ENCODE data around the gene DDX21. TPM values are rescaled to one million over a fixed set of nuclear protein-coding genes. Genes with fewer than 3 reads are reported as not detected.
A peak's percentile ranks its signal among the peaks of the same experiment; 100 is the strongest.

The DDX21 gene
- total and polyA plus RNA-seq, 2 of the 13 experiments (the other 11 are each of a cell fraction or from before 2014, with no cell fraction given): 52.5 to 147 TPM

DNA sequence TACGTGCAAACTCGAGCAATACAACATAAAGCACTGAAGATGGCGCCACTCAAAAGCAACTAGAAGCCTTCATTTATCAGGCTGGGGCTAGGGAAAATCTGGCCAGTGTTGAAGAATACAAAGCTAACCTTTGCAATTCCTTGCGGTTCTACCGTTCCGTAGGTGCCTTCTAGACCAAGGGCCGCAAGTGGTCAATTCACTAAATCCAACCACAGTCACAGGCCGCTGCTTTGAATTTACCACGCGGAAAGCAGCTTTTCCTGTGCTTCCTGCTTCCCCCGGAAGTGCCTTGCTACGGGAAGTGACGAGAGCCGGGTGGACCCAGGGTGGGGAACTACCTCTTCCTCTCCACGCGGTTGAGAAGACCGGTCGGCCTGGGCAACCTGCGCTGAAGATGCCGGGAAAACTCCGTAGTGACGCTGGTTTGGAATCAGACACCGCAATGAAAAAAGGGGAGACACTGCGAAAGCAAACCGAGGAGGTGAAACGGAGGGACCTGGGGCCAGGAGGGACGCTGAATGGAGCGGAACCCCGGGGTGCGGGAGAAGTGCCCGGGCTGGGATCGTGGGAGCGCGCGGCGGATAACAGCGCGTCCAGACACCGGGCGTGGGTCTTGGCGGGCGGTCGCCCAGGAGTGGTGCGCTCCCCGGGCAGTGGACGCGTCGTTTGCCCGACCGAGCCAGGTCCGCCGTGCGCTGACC lies at the start of gene DDX21 (continued):
- TF ChIP-seq, protein P1, sequence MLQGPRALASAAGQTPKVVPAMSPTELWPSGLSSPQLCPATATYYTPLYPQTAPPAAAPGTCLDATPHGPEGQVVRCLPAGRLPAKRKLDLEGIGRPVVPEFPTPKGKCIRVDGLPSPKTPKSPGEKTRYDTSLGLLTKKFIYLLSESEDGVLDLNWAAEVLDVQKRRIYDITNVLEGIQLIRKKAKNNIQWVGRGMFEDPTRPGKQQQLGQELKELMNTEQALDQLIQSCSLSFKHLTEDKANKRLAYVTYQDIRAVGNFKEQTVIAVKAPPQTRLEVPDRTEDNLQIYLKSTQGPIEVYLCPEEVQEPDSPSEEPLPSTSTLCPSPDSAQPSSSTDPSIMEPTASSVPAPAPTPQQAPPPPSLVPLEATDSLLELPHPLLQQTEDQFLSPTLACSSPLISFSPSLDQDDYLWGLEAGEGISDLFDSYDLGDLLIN (CRISPR knock-in tag; IDR thresholded peaks at IDR 0.05; ENCODE audit: borderline replicate concordance): no peak
- peak; percentile 71 for TF ChIP-seq RBM39 (IDR thresholded peaks at IDR 0.05; ENCODE audit: low read depth, low read length, poor library complexity, severe bottlenecking)
- TF ChIP-seq, protein P2, sequence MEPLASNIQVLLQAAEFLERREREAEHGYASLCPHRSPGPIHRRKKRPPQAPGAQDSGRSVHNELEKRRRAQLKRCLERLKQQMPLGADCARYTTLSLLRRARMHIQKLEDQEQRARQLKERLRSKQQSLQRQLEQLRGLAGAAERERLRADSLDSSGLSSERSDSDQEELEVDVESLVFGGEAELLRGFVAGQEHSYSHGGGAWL (CRISPR knock-in tag; IDR thresholded peaks at IDR 0.05): peak; percentile 65; the same call in 1 of the 2 replicates
- peak; percentile 90 for TF ChIP-seq ZNF776 (CRISPR knock-in tag; IDR thresholded peaks at IDR 0.05)
- TF ChIP-seq, protein P3, sequence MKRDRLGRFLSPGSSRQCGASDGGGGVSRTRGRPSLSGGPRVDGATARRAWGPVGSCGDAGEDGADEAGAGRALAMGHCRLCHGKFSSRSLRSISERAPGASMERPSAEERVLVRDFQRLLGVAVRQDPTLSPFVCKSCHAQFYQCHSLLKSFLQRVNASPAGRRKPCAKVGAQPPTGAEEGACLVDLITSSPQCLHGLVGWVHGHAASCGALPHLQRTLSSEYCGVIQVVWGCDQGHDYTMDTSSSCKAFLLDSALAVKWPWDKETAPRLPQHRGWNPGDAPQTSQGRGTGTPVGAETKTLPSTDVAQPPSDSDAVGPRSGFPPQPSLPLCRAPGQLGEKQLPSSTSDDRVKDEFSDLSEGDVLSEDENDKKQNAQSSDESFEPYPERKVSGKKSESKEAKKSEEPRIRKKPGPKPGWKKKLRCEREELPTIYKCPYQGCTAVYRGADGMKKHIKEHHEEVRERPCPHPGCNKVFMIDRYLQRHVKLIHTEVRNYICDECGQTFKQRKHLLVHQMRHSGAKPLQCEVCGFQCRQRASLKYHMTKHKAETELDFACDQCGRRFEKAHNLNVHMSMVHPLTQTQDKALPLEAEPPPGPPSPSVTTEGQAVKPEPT (CRISPR knock-in tag; IDR thresholded peaks at IDR 0.05; ENCODE audit: low read depth): peak; percentile 51; the same call in 1 of the 2 replicates
- TF ChIP-seq, protein P4, sequence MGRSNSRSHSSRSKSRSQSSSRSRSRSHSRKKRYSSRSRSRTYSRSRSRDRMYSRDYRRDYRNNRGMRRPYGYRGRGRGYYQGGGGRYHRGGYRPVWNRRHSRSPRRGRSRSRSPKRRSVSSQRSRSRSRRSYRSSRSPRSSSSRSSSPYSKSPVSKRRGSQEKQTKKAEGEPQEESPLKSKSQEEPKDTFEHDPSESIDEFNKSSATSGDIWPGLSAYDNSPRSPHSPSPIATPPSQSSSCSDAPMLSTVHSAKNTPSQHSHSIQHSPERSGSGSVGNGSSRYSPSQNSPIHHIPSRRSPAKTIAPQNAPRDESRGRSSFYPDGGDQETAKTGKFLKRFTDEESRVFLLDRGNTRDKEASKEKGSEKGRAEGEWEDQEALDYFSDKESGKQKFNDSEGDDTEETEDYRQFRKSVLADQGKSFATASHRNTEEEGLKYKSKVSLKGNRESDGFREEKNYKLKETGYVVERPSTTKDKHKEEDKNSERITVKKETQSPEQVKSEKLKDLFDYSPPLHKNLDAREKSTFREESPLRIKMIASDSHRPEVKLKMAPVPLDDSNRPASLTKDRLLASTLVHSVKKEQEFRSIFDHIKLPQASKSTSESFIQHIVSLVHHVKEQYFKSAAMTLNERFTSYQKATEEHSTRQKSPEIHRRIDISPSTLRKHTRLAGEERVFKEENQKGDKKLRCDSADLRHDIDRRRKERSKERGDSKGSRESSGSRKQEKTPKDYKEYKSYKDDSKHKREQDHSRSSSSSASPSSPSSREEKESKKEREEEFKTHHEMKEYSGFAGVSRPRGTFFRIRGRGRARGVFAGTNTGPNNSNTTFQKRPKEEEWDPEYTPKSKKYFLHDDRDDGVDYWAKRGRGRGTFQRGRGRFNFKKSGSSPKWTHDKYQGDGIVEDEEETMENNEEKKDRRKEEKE (IDR thresholded peaks at IDR 0.05): no peak
- peak; percentile 88 for TF ChIP-seq GABPA (IDR thresholded peaks at IDR 0.05; ENCODE audit: low read depth, low read length)
- TF ChIP-seq GABPA (CRISPR knock-in tag; IDR thresholded peaks at IDR 0.05; ENCODE audit: low read depth): peak; percentile 99
- TF ChIP-seq PAX8 (CRISPR knock-in tag; IDR thresholded peaks at IDR 0.05; ENCODE audit: borderline replicate concordance): peak; percentile 75; the same call in 1 of the 2 replicates
- TF ChIP-seq ZNF83 (CRISPR knock-in tag; IDR thresholded peaks at IDR 0.05; ENCODE audit: borderline replicate concordance): 0 out of 2 replicates have a peak, but pooled peaks have one; percentile 61
- TF ChIP-seq GFI1 (CRISPR knock-in tag; IDR thresholded peaks at IDR 0.05; ENCODE audit: borderline replicate concordance): 0 out of 2 replicates have a peak, but pooled peaks have one; percentile 37
- TF ChIP-seq, protein P5, sequence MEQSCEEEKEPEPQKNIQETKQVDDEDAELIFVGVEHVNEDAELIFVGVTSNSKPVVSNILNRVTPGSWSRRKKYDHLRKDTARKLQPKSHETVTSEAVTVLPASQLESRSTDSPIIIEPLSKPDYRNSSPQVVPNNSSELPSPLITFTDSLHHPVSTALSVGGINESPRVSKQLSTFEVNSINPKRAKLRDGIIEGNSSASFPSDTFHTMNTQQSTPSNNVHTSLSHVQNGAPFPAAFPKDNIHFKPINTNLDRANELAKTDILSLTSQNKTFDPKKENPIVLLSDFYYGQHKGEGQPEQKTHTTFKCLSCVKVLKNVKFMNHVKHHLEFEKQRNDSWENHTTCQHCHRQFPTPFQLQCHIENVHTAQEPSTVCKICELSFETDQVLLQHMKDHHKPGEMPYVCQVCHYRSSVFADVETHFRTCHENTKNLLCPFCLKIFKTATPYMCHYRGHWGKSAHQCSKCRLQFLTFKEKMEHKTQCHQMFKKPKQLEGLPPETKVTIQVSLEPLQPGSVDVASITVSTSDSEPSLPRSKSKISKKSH (CRISPR knock-in tag; IDR thresholded peaks at IDR 0.05; ENCODE audit: borderline replicate concordance): peak; percentile 64; the same call in 1 of the 2 replicates
- peak; percentile 79; the same call in 1 of the 2 replicates for TF ChIP-seq HIVEP1 (CRISPR knock-in tag; IDR thresholded peaks at IDR 0.05)
- TF ChIP-seq, protein P6, sequence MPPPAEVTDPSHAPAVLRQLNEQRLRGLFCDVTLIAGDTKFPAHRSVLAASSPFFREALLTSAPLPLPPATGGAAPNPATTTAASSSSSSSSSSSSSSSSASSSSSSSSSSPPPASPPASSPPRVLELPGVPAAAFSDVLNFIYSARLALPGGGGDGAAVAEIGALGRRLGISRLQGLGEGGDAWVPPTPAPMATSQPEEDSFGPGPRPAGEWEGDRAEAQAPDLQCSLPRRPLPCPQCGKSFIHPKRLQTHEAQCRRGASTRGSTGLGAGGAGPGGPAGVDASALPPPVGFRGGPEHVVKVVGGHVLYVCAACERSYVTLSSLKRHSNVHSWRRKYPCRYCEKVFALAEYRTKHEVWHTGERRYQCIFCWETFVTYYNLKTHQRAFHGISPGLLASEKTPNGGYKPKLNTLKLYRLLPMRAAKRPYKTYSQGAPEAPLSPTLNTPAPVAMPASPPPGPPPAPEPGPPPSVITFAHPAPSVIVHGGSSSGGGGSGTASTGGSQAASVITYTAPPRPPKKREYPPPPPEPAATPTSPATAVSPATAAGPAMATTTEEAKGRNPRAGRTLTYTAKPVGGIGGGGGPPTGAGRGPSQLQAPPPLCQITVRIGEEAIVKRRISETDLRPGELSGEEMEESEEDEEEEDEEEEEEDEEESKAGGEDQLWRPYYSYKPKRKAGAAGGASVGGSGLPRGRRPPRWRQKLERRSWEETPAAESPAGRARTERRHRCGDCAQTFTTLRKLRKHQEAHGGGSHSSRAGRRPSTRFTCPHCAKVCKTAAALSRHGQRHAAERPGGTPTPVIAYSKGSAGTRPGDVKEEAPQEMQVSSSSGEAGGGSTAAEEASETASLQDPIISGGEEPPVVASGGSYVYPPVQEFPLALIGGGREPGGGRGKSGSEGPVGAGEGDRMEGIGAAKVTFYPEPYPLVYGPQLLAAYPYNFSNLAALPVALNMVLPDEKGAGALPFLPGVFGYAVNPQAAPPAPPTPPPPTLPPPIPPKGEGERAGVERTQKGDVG (CRISPR knock-in tag; IDR thresholded peaks at IDR 0.05; ENCODE audit: borderline replicate concordance): peak; percentile 64

Measured in HepG2 (cell line).